ENCODE measurements around the gene RBBP8.

Gene RBBP8

DNA sequence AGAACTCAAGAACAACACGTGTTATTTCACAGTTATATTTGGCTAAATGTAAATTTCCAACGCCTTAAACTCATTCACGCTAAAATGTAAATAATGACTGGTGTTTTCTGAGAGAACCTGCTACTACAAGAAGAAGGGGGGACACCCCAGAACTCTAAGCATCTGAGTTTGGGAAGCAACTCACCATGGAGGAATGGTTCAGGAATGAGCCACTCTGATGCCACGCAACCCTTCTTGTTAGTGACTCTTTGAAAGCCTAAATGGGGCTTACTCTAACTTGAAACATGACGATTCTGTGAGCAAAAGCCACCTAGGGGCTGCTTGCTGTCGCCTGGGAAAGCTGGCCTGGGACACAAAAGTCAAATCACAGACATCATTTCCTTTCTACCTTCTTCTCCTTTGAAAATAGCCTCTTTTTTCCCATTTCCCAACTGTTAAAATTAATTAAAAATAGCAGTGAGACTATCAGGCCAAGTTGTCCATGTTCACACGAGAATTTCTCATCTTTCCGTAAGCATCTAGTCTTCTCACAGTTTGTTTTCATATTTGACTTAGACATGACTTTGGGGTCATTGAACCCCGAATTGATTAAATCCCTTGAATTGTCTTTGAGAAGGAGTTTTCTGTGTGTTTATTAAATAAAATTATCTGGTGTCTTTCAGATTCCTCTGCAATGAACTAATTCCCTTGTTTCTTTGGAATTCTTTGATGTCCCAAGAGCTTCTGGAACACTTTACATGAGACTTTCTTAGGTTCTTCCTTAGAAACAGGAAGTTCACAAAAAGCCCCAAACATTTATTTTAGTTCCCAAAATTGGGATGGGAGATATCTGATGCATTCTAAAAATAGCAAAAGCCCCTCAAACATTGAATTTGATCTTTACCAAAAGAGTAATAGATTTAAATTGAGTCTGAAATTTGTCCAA, 126.7 kb downstream of the RBBP8 start:
- no peak for DNase-seq (ENCODE audit: low read depth, low spot score)

DNA sequence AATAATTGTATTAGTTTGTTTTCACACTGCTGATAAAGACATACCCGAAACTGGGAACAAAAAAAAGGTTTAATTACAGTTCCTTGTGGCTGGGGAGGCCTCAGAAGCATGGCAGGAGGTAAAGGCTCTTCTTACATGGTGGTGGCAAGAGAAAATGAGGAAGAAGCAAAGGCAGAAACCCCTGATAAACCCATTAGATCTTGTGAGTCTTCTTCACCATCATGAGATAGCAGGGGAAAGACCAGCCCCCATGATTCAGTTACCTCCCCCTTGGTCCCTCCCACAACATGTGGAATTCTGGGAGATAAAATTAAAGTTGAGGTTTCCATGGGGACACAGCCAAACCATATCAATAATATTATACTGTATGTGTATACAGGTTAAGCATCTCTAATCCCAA, 128.9 kb downstream of the RBBP8 start:
- DNase-seq (ENCODE audit: low read depth, low spot score) = no peak

GRCh38 chr18:23063502-23063901, 130.4 kb downstream of the RBBP8 start:
- no peak for DNase-seq (ENCODE audit: low read depth, low spot score)

DNA sequence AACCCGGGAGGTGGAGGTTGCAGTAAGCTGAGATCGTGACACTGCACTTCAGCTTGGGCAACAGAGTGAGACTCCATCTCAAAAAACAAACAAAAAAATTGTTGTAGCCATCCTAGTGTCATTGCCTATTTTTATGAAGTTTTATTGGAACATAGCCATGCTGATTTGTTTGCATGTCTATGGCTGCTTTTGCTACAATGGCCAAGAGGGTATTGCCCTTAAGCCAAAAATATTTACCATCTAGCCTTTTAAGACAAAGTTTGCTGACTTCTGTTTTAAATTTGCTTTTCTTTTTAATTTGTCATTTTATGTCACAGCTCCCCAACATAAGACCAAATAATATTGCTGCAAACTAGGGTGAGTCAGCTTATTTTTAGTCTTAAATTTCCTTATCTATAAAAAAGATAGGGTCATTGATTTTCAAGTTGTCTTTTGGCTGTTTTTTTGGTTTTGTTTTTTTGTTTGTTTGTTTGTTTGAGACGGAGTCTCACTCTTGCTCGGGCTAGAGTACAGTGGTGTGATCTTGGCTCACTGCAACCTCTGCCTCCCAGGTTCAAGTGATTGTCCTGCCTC, 132.2 kb downstream of the RBBP8 start:
- DNase-seq (ENCODE audit: low read depth, low spot score) = no peak

DNA sequence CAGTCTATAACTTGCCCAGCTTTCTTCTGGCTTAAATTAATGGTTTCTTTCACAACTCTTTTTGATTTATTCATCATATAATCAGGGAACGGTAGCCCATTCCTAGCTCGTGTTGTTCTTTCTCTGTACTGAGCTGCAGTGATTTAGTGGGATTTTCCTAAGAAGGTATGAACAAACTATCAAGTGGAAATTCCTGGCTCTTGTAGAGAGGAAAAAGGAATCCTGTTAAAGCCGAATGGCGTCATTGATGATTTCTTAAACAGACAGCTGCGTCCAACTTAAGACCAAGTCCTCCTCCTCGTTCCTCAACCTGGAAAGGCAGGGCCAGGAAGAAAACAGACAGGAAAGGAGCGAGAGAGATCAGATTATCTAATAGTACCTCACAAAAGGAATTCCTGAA, 132.9 kb downstream of the RBBP8 start:
- DNase-seq (ENCODE audit: low read depth, low spot score) = no peak

GRCh38 chr18:23066504-23067039, 133.4 kb downstream of the RBBP8 start:
- DNase-seq (ENCODE audit: low read depth, low spot score) = no peak

DNA sequence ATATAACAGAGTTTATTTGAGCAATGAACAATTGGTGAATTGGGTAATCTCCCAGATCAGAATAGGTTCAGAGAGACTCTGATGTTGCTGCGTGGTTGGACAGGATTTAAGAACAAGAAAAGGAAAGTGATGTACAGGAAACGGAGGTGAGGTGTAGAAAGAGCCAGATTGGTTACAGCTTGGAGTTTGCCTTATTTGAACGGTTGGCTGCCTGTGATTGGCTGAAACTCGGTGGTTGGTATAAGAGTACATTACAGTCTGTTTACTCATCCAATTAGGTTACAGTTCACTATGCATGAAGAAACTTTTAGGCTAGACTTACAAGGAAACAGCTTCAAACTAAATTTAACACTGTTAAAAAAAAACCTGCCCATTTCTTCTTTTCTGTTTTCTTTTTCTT, 134.1 kb downstream of the RBBP8 start:
- DNase-seq (ENCODE audit: low read depth, low spot score) = no peak

DNA sequence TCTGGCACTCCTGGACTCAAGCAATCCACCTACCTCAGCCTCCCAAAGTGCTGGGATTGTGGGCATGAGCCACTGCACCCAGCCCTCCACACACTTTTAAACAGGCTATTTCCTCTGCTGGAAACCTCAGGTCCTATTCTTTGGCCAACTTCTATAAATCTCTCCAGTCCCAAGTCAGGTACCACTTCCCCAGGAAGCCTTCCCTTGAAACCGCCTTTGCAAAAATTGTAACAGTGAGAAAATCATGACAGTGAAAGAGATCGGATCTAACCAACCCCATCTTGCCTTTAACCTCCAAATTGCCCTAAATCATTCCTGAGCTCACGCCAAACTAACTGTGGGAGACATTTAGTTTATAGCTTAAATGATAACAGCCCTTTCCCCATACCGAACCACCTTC, 134.9 kb downstream of the RBBP8 start:
- no peak for DNase-seq (ENCODE audit: low read depth, low spot score)

DNA sequence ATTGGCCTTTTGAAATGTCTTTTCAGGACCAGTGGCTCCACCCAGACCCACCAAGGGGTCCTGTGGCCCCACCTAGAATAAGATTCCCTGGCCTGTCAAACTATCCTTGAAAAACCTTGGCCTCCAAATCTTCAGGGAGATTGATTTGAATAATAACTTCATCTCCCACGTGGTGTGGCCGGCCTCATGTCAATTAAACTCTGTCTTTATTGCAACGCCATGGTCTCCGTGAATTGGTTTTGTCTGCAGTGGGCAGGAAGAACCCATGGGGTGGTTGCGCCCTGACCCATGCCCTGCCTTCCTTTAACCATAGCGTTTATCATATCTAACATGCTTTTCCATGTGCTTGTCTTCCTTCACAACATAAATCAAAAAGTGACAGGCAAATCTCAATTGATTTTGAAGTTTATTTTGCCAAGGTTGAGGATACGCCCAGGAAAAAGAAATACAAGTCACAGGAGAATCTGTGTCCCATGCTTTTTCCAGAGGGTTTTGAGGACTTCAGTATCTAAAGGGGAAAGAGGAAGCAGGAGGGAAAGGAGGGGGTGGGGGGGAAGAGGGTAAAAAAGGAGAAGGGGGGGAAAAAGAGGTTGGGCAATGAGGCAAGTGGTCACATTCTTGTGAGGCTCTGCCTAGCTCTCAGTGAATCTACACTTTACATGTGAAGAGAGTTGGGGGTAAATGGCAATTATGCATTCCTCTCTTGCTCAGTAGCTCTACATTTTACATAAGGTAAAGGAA, 135.6 kb downstream of the RBBP8 start:
- DNase-seq (ENCODE audit: low read depth, low spot score) = no peak

GRCh38 chr18:23069481-23069880, 136.4 kb downstream of the RBBP8 start:
- no peak for DNase-seq (ENCODE audit: low read depth, low spot score)

DNA sequence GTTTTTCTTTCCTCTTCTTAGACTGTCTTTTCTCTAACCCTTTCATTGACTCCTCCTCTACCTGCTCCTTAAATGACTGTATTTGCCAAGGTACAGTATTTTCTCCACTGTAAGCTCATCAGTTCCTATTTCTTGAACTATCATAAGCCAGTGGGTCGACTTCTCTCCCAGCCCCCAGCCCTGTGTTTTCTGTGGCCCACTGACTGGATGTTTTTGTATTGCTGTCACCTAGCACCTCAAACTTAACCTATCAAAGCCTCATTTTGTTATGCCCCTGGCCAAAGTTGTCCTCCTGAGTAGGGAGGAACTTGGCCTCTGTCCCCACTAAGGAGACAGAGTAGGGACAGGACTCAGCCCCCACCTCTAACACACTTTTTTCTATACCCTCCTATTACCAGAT, 136.8 kb downstream of the RBBP8 start:
- no peak for DNase-seq (ENCODE audit: low read depth, low spot score)

DNA sequence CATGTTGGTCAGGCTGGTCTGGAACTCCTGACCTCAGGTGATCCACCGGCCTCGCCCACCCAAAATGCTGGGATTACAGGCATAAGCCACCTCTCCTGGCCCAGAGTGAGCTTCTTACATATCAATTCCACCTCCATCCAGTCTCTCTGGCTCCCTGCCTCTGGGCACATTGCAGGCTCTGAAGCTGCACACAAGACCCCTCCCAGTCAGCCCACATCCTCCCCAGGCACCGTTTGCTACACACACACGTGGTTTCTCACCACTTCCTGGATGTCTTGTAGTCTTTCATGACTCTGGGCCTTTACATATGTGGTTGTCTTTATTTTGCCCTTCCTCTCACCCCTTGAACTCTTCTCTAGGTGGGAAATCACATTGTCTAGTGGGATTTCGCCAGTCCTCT, 138.2 kb downstream of the RBBP8 start:
- no peak for DNase-seq (ENCODE audit: low read depth, low spot score)

DNA sequence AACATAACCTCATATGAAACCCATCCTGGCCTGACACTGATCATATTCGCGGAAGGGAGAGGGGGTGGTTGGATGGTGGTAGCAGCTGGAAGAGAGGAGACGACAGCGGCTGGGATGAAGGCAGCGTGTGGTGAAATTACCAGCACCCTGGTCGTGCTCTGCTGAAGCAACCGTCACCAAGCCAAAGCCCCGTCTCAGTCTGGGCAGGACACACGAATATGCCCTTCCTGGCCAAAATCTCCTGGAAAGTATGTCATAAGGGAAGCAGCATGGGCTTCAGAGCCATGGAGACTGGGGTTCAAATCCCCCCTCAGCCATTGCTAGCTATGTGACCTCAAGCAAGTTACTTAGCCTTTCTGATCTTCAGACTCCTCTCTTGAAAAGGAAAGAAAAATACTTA, 139.0 kb downstream of the RBBP8 start:
- no peak for DNase-seq (ENCODE audit: low read depth, low spot score)

DNA sequence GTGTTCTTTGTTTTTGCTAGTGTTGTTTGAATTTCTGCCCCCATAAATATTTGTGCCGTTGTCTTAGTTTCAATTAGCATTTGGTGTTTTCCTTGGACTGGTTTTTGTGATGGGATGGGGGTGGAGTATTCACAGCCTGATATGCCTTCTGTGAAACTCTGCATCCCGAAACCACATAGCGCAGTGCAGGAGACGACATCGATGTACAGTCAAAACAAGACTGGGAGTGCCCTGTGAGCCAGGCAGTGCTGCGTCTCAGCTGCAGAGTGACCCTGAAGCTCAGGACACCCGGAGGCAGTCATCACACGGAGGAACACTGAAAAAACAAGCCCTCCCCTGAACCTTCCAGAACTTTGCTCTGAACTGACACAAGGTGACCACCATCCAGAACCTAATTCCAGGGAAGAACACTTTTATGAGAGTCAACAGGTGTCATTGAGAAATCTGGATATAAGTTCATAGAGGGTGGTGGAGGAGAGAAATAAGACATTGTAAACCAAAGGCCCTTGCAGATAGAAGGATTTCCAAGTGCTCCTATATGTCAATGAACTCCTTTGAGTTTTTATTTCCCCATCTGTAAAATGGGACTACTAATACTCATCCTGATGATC, 141.0 kb downstream of the RBBP8 start:
- no peak for DNase-seq (ENCODE audit: low read depth, low spot score)
